IMR-90 (cell line): ENCODE data around the gene FN3KRP.

ENCODE experiments used
- CEBPB ChIP-seq: IDR thresholded peaks from 2 replicates; pipeline ENCODE4 v1.6.1; 2012; ENCODE audit warnings: low read depth, low read length, improper control_type of control experiment
- CHD1 ChIP-seq: IDR thresholded peaks from 2 replicates; pipeline ENCODE4 v1.6.1; 2012; ENCODE audit warnings: low read depth, low read length, improper control_type of control experiment
- MAFK ChIP-seq: IDR thresholded peaks from 2 replicates; pipeline ENCODE4 v1.6.1; 2012; ENCODE audit warnings: low read depth, low read length, improper control_type of control experiment
- MAZ ChIP-seq: IDR thresholded peaks from 2 replicates; pipeline ENCODE4 v1.6.1; 2012; ENCODE audit warnings: low read depth, mild to moderate bottlenecking, low read length, improper control_type of control experiment, moderate library complexity, borderline replicate concordance
- MXI1 ChIP-seq: IDR thresholded peaks from 2 replicates; pipeline ENCODE4 v1.6.1; 2012; ENCODE audit warnings: low read depth, mild to moderate bottlenecking, low read length, moderate library complexity, borderline replicate concordance
- POLR2A ChIP-seq: IDR thresholded peaks from 2 replicates; pipeline ENCODE4 v1.6.1; 2012; ENCODE audit warnings: mild to moderate bottlenecking, low read depth, low read length
- RAD21 ChIP-seq: IDR thresholded peaks from 2 replicates; pipeline ENCODE4 v1.6.1; 2012; ENCODE audit warnings: low read length, improper control_type of control experiment
- RFX5 ChIP-seq: IDR thresholded peaks from 2 replicates; pipeline ENCODE4 v1.8.0; 2012; ENCODE audit warnings: low read depth, mild to moderate bottlenecking, low read length, moderate library complexity
- TF ChIP-seq, protein P1 (sequence below): conservative IDR thresholded peaks from 2 replicates; pipeline ENCODE4 v1.5.1; 2012; ENCODE audit warnings: mild to moderate bottlenecking, low read depth, low read length, improper control_type of control experiment
- TF ChIP-seq, protein P2 (sequence below): fragments of 150-350 bp; IDR thresholded peaks from 2 replicates; pipeline ENCODE4 v1.6.1; 2016; ENCODE audit warnings: low read depth, mild to moderate bottlenecking, low read length, moderate library complexity, borderline replicate concordance
- TF ChIP-seq, protein P3 (sequence below): fragments of 150-350 bp; IDR thresholded peaks from 2 replicates; pipeline ENCODE4 v1.6.1; 2017; ENCODE audit warnings: mild to moderate bottlenecking, antibody characterized with exemption, low read length, low read depth

DNA sequence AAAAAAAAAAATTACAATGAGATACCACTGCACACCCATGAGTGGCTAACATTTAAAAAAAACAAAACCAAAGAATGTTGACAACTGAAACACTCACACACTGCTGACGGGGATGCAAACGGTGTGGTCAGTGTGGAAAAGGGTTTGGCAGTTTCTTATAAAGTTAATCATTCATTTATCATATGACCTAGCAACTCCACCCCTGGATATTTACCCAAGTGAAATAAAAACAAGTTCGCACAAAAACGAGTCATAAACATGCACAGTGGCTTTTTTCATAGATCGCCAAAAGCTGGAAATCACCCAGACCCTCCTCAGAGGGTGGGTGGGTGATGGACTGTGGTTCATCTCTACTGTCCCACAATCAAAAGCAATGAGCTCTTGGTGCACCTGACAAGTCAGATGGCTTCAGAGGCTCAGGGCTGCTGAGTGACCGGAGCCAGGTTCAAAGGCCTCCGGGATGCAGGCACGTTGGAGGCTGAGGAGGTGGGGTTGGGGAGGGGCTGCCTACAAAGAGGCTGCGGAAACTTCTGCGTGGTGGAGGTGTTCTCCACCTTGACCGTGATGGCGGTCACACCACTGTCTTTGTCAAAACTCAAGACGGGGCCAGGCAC lies 32.2 kb upstream of the FN3KRP start:
- TF ChIP-seq, protein P1, sequence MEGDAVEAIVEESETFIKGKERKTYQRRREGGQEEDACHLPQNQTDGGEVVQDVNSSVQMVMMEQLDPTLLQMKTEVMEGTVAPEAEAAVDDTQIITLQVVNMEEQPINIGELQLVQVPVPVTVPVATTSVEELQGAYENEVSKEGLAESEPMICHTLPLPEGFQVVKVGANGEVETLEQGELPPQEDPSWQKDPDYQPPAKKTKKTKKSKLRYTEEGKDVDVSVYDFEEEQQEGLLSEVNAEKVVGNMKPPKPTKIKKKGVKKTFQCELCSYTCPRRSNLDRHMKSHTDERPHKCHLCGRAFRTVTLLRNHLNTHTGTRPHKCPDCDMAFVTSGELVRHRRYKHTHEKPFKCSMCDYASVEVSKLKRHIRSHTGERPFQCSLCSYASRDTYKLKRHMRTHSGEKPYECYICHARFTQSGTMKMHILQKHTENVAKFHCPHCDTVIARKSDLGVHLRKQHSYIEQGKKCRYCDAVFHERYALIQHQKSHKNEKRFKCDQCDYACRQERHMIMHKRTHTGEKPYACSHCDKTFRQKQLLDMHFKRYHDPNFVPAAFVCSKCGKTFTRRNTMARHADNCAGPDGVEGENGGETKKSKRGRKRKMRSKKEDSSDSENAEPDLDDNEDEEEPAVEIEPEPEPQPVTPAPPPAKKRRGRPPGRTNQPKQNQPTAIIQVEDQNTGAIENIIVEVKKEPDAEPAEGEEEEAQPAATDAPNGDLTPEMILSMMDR, result no peak
- no peak for TF ChIP-seq MAZ
- TF ChIP-seq RAD21, result no peak
- no peak for TF ChIP-seq CHD1
- no peak for TF ChIP-seq POLR2A
- TF ChIP-seq, protein P2, sequence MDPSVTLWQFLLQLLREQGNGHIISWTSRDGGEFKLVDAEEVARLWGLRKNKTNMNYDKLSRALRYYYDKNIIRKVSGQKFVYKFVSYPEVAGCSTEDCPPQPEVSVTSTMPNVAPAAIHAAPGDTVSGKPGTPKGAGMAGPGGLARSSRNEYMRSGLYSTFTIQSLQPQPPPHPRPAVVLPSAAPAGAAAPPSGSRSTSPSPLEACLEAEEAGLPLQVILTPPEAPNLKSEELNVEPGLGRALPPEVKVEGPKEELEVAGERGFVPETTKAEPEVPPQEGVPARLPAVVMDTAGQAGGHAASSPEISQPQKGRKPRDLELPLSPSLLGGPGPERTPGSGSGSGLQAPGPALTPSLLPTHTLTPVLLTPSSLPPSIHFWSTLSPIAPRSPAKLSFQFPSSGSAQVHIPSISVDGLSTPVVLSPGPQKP, result no peak
- TF ChIP-seq RFX5, result no peak
- TF ChIP-seq, protein P3, sequence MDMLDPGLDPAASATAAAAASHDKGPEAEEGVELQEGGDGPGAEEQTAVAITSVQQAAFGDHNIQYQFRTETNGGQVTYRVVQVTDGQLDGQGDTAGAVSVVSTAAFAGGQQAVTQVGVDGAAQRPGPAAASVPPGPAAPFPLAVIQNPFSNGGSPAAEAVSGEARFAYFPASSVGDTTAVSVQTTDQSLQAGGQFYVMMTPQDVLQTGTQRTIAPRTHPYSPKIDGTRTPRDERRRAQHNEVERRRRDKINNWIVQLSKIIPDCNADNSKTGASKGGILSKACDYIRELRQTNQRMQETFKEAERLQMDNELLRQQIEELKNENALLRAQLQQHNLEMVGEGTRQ, result no peak
- no peak for TF ChIP-seq MXI1
- no peak for TF ChIP-seq CEBPB
- no peak for TF ChIP-seq MAFK
